SIG-M5 treated with dmso at 0.1 percent for 504 hours (cell line): ENCODE data around the gene ARSB.

Experiments used
- DNase-seq: peaks from one replicate; lab custom pipeline; 2025; ENCODE audit not compliant: unreplicated experiment; lab: John Stamatoyannopoulos, UW

The ARSB gene

DNA sequence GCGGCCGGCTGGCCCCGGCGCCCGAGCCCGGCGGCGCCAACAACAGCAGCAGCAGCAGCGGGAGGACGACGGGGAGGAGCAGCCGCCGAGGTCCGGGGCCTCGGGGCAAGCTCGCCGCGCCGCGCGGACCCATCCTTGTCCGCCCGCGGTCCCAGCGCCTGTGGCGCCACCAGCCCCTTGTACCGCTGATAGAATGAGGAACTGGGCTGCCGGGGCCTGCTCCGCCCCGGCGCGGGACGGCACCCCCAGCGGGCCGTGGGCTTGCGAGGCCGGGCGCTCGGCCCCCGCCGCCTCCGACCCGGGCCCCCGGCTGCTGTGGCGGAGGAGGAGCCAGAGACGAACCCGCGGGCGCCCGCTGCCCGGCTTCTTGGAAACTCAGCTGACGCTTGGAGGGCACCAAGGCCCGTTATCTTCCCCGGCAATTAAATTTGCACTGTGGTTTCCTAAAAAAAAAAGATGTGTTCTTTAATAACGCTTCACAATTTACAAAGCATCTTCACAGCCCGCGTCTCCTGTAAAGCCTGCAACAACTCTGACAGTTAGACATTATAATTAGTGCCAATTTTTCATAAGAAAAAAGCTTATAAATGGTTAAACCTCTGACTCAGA lies at the start of gene ARSB:
ARSB (minus strand) TSS at position 195 of the 609 bp plus-strand sequence; CDS start at position 133, 62 bp downstream.
- DNase-seq, result peak; percentile 66

DNA sequence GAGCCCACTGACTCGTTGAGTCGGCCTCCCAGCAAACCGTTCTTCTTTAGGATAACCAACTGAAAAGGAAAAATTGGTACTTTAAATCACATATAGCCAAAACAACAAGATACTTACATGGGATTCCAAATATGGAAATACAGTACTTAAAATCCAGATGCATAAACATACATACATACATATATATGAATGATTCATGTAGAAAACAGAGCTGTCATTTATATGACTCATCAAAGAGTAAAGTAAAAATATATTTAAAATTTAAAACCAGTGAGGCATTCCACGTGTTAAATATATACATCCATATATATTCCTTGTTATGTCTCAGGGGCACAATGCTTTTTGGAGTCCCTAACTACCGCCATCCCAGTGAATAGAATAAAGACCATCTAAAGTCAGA lies 47.7 kb upstream of the ARSB start:
- DNase-seq, result no peak

- DNase-seq, result no peak
Measured at GRCh38 chr5:79032031-79032695, 47.1 kb upstream of the ARSB start.

- no peak for DNase-seq
Measured at GRCh38 chr5:79031485-79031867, 46.4 kb upstream of the ARSB start.

DNA sequence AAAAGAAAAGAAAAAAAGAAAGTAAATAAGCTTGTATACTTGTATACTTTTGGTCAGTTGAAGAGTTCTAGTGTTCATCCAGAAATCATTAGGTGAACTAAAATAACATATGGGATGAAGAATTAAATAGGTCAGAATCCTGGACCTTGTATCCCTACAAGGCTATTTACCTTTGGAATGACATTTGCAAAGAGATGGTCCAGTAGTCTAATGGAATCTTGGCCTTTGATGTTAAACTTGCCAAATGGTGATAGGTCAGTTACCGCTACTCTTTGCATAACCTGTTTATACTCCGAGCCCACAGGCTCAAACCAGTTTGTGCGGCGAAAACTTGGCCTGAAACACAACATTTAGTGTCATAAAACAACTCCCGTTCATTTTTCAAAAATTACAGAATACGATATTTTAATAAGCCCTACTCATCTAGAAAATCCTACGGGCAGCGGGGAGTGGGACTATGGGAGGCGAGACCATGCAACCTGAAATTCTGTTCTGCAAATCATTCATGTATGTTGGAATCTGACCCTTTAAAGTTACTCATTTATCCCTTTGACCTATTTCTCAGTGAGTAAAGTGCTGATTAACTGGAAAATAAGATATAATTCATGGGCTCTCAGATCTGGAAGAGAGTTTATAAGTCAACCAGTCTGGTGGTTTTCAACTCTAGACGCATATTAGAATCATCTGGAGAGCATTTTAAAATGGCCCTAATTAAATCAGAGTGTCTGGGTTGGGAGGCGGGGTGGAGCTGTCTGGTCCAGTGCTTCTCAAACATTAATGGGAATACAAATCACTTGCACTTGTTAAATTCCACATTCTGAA lies 45.8 kb upstream of the ARSB start:
- DNase-seq, result no peak

GRCh38 chr5:79025054-79025472 lies 40.0 kb upstream of the ARSB start:
- DNase-seq, result peak; percentile 47

DNA sequence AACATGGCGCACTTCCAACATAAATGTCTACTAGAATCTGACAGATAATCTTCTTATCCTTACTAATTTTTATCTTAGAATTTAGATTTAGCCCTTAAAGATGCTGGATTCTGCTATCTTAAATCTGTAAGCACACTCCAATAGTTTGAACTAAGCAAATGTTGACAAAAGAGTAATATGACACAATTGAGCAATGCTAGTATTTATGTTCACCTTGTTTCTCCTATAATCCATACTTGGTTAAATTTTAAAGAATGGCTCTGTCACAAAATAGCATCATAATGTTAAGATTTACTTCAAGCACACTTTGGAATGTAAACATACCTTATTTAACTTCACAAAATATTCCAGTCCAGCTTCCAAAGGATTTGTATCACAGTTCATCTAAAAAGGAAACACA lies 38.8 kb upstream of the ARSB start:
- no peak for DNase-seq

GRCh38 chr5:79023348-79023747 lies 38.2 kb upstream of the ARSB start:
- DNase-seq, result no peak

- no peak for DNase-seq
Measured at GRCh38 chr5:79022771-79023170, 37.7 kb upstream of the ARSB start.

DNA sequence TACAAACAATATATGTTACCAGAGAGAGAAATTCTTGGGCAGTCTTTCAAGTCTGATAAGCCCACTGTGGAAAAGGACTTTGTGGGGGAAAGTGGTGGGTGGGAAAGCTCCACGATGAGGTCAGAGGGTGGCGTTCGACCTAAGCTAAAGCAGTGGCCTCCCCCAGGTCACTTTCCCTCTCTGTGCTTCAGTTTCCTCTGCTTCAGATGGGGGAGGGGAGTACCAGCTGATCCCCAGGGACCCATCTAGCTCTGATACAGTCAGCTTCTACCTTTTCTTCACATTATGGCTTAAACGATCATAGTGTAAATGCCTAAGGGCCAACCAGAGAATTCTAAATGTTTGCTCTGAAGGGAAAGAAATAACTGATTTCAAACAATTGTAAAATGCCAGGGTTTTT lies 36.6 kb upstream of the ARSB start:
- DNase-seq, result no peak

GRCh38 chr5:79020861-79021561 lies 35.9 kb upstream of the ARSB start:
- DNase-seq, result peak; percentile 53

DNA sequence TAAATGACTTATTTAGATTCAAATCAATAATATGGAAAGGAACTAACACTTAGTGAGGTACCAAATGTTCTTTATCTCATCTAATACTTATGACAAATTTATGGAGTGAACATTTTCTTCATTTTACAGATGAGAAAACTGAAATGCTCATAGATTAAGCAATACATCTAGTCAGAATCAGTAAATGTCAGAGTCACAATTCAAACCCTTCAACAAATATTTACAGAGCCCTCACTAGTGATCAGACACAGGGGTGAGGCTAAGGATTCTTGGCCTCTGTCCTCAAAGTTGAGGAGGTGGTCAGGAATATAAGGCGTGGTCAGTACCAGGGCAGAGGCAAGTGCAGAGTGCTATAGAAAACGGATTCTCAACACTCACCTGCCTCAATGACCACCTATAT lies 29.5 kb upstream of the ARSB start:
- no peak for DNase-seq

DNA sequence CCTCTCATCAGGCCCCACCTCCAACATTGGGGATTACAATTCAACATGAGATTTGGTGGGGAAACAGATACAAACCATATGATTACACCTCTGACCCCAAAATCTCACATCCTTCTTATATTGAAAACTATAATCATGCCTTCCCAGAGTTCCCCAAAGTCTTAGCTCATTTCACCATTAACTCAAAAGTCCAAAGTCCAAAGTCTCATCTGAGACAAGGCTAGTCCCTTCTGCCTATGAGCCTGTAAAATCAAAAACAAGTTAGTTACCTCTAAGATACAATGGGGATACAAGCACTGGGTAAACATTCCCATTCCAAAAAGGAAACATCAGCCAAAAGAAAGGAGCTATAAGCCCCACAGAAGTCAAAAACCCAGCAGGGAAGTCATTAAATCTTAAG lies 26.8 kb upstream of the ARSB start:
- no peak for DNase-seq

GRCh38 chr5:79011219-79011836 lies 26.2 kb upstream of the ARSB start:
- no peak for DNase-seq

DNA sequence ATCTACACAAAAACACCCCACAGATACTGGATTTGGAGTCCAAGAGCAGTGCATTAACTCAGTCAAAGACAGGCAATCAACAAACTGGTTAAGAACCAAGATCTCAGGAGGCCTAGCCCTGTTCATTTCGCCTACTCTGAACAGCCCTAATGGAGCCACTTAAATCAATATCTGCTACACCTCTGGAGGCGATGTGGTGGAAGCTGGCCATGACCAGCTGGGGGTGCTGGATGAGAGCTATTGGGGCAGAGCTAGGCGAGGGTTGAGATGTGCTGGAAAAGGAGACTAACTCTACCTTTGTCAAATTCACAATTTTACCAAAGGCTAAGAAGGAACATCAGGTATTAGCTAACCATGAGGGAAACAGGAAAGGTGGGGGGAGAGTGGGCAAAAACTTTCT lies 23.3 kb upstream of the ARSB start:
- DNase-seq, result no peak

DNA sequence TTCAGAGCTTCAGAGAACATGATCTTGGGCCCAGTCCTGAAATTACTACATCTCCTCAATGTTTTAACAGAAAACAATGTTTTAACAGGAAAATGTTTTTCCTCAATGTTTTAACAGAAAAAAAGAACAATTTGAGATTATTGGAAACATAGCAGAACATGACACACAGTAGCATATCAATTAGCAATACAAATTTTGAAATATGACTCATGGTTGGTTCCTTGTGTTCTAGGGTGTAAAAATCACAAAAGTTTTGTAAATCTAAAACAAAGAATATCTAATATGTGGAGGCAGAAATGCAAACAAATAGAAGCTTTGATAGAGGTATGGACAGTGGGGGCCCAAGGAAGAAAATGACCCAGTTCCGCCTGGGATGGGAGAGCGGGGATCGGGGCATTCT lies 22.8 kb upstream of the ARSB start:
- DNase-seq, result no peak

DNA sequence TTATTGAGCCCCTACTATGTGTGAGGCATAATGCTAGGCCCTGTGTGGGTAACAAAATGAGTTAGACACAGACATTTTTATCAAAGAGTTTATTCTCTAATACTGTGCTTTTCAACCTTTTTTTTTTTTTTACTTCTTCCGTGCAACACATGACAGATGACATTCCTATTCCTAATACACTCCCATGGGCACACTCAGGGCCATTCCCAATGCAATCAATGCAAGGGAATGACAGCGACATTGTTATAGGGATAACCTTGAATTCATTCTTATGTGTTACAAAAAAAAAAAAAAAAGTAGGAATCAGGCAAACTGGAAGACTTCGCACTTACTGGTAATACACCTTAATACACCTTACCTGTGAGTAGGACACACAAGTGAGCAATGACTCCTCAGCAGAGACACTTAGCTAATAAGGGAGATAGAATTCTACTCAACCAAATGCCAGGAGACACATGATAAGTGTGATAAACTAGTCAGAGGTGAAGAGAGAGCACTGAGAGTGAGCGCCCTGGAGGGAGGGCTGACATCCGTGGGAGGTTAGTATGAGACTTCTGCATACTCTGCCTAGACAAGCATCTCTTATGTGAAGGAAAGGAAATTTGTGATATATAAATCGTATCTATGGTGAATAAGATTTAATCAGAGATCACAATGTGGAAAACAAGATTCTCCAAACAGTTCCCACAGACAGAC lies 21.0 kb upstream of the ARSB start:
- no peak for DNase-seq

DNA sequence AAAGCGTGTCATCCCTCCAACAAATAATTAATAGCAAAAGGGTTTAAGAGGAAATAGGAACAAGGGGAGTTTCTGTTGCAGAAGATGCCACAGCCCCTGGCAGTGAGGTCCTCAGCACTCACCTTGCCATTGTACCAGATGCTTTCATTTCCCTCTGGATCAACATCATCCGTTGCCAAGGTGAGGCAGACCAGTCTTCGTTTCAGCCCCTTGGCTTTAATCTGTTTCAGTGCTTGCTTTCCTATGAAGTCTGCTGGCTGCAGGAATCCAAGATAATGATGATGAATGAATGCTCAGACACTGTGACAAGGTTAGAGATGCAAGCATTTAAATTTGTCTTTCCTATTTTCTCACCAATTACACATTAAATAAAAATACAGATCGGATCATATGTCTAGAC lies 20.0 kb upstream of the ARSB start:
- no peak for DNase-seq

GRCh38 chr5:79002374-79002773 lies 17.3 kb upstream of the ARSB start:
- no peak for DNase-seq

DNA sequence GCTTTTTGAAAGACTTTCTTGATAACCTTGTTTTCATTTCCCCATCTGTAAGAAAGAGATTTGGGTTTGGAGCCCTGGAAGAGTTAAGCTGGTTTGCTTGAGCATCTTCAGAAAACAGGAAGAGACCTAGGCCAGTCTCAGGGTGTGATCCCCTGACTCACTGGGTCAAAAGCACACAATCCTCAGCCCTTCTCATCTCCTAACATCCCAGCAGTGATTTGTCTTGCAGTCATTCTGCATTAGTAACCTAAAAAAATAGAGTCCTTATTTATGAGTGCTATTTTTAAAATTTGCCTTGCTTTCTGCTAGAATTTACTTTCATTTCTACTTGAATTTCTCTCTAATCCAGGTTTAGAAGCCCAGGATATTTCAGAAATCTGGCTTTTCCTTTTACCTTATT lies 16.4 kb upstream of the ARSB start:
- no peak for DNase-seq

DNA sequence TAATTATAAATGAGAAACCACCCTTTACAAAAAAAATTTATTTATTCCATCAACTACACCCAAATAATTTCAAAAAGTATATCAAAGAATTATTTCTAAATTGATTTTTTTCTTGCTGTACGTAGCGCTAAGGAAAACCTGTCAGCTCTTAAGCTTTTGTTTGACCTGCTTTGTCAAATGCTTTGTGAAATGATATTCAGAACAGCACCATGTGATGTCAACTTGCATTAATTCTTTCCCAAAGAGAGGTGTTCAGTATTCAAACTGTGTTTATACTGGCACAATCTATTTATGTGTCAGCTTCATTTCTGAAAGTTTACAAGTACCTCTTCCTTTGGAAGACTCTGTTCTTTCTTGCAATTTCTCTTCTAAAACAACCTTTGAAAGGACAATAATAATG lies 12.0 kb upstream of the ARSB start:
- no peak for DNase-seq
